ENCODE results near the gene VMO1.

- no peak for TF ChIP-seq CTCF (IDR thresholded peaks at IDR 0.05 in 4 of 5, conservative IDR thresholded peaks at IDR 0.05 in 1 of 5)
- TF ChIP-seq POLR2A (IDR thresholded peaks at IDR 0.05): no peak
These were observed 30.7 kb upstream of the VMO1 start for GRCh38 chr17:4816826-4817225.
